SK-N-MC (cell line): Measurements from ENCODE around the gene PUS7.
"Not testable (repeated sequence)": the region's sequence is repeated elsewhere in the genome, so short reads cannot be mapped to it uniquely, and the experiment has no call there.

ENCODE experiments used
- DNase-seq: peaks from one replicate; pipeline ENCODE4 v3.0.0-alpha.2; 2011; ENCODE audit warnings: low read depth, low spot score
- H3K27ac ChIP-seq: fragments of 200-600 bp; sonication (generic); 2 replicates; pipeline ENCODE4 v1.5.1; 2016; ENCODE audit warnings: mixed run types
- H3K36me3 ChIP-seq: fragments of 200-600 bp; sonication (generic); 2 replicates; pipeline ENCODE4 v1.6.1; 2017; ENCODE audit warnings: antibody characterized with exemption, low read length, mixed read lengths; ENCODE audit not compliant: insufficient read depth
- H3K4me3 ChIP-seq: fragments of 200-600 bp; sonication (generic); 2 replicates; pipeline ENCODE4 v1.5.1; 2016
- H3K9ac ChIP-seq: fragments of 200-600 bp; sonication (generic); 2 replicates; pipeline ENCODE4 v1.8.0; 2017; ENCODE audit warnings: mixed run types, mixed read lengths; ENCODE audit not compliant: insufficient read length
- H3K9me3 ChIP-seq: fragments of 200-600 bp; sonication (generic); 2 replicates; pipeline ENCODE4 v1.6.1; 2017; ENCODE audit warnings: low read depth, mild to moderate bottlenecking, antibody characterized with exemption, low read length, moderate library complexity, mixed read lengths
- EZH2 ChIP-seq: fragments of 200-600 bp; sonication (generic); IDR thresholded peaks from one replicate; pipeline ENCODE4 v1.6.1; 2017; ENCODE audit warnings: antibody characterized with exemption
- FOXP2 ChIP-seq: optimal IDR thresholded peaks from 2 replicates; pipeline ENCODE3; 2011; ENCODE audit warnings: mild to moderate bottlenecking, moderate library complexity; ENCODE audit not compliant: insufficient read depth; ENCODE audit errors: extremely low read length, control extremely low read depth
- POLR2AphosphoS5 ChIP-seq: IDR thresholded peaks from 2 replicates; pipeline ENCODE4 v1.6.1; 2012; ENCODE audit warnings: mild to moderate bottlenecking, low read depth, low read length, borderline replicate concordance

PUS7 gene

GRCh38 chr7:105444342-105444987, 77.6 kb downstream of the PUS7 start:
- H3K36me3 ChIP-seq: no peaks in the 10 kb centered on the region
- H3K27ac ChIP-seq: no peak overlapping the region
- no peak overlapping the region for H3K9ac ChIP-seq
- TF ChIP-seq EZH2 (no peak), FOXP2 (no peak), POLR2AphosphoS5 (no peak)
- no peak overlapping the region for H3K4me3 ChIP-seq
- DNase-seq: no peak
- H3K9me3 ChIP-seq: no peaks in the 10 kb centered on the region

DNA sequence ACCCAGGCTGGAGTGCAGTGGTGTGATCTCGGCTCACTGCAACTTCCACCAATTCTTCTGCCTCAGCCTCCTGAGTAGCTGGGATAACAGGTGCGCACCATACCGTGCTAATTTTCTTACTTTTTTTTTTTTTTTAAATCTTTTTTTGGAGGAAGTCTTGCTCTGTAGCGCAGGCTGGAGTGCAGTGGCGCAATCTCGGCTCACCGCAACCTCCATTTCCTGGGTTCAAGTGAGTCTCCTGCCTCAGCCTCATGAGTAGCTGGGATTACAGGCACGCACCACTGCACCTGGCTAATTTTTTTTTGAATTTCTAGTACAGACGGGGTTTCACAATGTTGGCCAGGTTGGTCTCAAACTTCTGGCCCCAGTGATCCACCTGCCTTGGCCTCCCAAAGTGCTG, 79.9 kb downstream of the PUS7 start:
- H3K36me3 ChIP-seq, DNase-seq, H3K4me3 ChIP-seq, H3K9me3 ChIP-seq, H3K27ac ChIP-seq, H3K9ac ChIP-seq: not testable (repeated sequence)

DNA sequence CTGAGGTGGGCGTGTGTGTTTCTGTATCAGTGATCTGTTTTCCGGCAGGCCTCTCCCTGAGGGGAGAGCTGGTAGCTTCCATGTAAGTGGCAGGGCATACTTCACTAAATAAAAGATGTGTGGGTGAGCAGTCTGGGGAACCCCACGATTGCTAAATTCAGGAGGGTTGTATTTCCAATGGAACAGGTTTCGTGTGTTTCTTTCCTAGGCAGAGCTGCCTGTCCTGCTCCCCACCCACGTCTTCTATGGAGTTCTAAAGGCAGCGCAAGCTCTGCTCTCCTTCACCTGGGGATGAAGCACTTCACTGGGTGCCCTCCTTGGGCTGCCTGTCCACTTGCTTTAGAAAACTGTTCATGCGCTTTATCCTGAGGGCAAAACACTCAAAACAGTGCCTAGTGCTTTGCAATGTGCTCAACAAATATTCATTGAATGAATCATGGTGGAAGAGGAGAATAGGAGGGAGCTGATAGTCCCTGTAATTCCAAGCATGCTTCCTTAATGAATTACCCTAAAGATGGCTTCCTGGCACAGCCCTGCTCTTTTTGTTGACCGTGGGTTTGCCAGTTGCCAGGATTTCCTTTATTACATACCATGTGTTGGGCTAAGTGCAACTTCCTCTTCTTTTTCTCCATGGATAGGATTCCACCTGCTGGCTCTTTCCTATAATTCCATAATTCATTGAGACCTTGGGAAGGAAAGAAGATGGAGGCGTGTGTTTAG, 82.7 kb downstream of the PUS7 start:
- Histone ChIP-seq H3K27ac (no peak overlapping the region), H3K9me3 (no peaks in the 10 kb centered on the region), H3K9ac (no peak overlapping the region), H3K36me3 (no peaks in the 10 kb centered on the region), H3K4me3 (no peak overlapping the region)
- DNase-seq: no peak
- no peak for TF ChIP-seq POLR2AphosphoS5
- TF ChIP-seq FOXP2: no peak
- TF ChIP-seq EZH2: no peak

GRCh38 chr7:105438847-105439173, 83.3 kb downstream of the PUS7 start:
- Histone ChIP-seq H3K36me3 (no peaks in the 10 kb centered on the region), H3K27ac (no peak overlapping the region), H3K9me3 (no peaks in the 10 kb centered on the region), H3K4me3 (no peak overlapping the region), H3K9ac (no peak overlapping the region)
- no peak for DNase-seq
- TF ChIP-seq FOXP2 (no peak), EZH2 (no peak), POLR2AphosphoS5 (no peak)

- H3K9ac ChIP-seq: no peak overlapping the region
- no peak overlapping the region for H3K4me3 ChIP-seq
- no peak overlapping the region for H3K27ac ChIP-seq
- DNase-seq: no peak
- H3K9me3 ChIP-seq: no peaks in the 10 kb centered on the region
- TF ChIP-seq EZH2 (no peak), POLR2AphosphoS5 (no peak), FOXP2 (no peak)
- no peaks in the 10 kb centered on the region for H3K36me3 ChIP-seq
These were observed 83.8 kb downstream of the PUS7 start for GRCh38 chr7:105438254-105438653.

GRCh38 chr7:105437356-105437755, 84.7 kb downstream of the PUS7 start:
- not testable (repeated sequence) for H3K9me3 ChIP-seq, H3K9ac ChIP-seq, H3K4me3 ChIP-seq, H3K36me3 ChIP-seq, DNase-seq, H3K27ac ChIP-seq

DNA sequence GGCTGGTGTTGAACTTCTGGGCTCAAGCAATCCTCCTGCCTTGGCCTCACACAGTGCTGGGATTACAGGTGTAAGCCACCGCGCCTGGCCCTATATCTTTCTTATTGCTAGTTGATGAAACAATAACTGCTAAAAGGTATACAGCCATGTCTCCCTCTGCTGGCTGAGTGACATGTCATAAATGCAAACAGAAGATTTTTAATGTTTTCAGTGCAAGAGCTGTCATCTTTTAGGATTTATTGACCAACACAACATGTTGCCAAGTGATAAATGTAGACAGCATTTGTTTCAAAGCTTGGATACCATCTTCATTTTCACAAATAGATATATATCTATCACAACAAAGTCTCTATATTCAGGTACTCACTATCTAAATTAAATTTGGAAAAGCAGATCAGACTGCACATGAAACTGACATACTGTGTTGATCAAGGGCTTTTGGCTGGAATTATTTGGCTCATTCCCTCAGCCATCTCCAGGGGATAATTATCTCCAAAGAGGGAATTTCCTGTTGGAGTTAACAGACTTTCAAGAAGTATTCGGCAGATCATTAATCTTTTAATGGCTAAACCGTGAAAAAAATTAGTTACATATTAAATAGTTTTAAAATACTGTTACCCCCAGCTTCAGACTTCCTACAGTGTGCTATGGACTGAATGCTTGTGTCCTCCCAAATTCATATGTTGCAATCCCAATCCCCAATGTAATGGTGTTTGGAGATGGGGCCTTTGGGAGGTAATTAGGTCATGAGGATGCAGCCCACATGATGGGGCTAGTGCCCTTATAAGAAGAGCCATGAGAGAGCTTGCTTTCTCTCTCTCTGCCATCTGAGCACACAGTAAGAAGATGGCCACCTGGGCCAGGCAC, 92.1 kb downstream of the PUS7 start:
- no peak overlapping the region for H3K4me3 ChIP-seq
- TF ChIP-seq EZH2 (no peak), POLR2AphosphoS5 (peak; percentile 77; the same call in 1 of the 2 replicates)
- no peaks in the 10 kb centered on the region for H3K36me3 ChIP-seq
- no peak overlapping the region for H3K9ac ChIP-seq
- H3K9me3 ChIP-seq: no peaks in the 10 kb centered on the region
- no peak overlapping the region for H3K27ac ChIP-seq
- peak; percentile 90 for DNase-seq

GRCh38 chr7:105426606-105427146, 95.4 kb downstream of the PUS7 start:
- Histone ChIP-seq H3K9me3 (no peaks in the 10 kb centered on the region), H3K36me3 (no peaks in the 10 kb centered on the region), H3K4me3 (no peak overlapping the region), H3K27ac (no peak overlapping the region), H3K9ac (no peak overlapping the region)
- TF ChIP-seq EZH2 (no peak), FOXP2 (no peak), POLR2AphosphoS5 (no peak)
- no peak for DNase-seq

GRCh38 chr7:105423987-105424386, 98.1 kb downstream of the PUS7 start:
- no peak for DNase-seq
- peak overlapping the region; percentile 9; the same call in 1 of the 2 replicates for H3K27ac ChIP-seq
- H3K9ac ChIP-seq: no peak overlapping the region
- no peak overlapping the region for H3K4me3 ChIP-seq
- H3K9me3 ChIP-seq: no peaks in the 10 kb centered on the region
- TF ChIP-seq POLR2AphosphoS5: no peak
- no peak for TF ChIP-seq EZH2
- TF ChIP-seq FOXP2: no peak
- no peaks in the 10 kb centered on the region for H3K36me3 ChIP-seq
